GM18909 (cell line): ENCODE data around the gene G6PC3.

Experiments
- ATAC-seq: cut with Tn5 transposase; IDR thresholded peaks from one replicate; pipeline ENCODE4 v1.9.1; 2021; ENCODE audit warnings: mild to moderate bottlenecking; ENCODE audit not compliant: unreplicated experiment, poor library complexity

Gene G6PC3

DNA sequence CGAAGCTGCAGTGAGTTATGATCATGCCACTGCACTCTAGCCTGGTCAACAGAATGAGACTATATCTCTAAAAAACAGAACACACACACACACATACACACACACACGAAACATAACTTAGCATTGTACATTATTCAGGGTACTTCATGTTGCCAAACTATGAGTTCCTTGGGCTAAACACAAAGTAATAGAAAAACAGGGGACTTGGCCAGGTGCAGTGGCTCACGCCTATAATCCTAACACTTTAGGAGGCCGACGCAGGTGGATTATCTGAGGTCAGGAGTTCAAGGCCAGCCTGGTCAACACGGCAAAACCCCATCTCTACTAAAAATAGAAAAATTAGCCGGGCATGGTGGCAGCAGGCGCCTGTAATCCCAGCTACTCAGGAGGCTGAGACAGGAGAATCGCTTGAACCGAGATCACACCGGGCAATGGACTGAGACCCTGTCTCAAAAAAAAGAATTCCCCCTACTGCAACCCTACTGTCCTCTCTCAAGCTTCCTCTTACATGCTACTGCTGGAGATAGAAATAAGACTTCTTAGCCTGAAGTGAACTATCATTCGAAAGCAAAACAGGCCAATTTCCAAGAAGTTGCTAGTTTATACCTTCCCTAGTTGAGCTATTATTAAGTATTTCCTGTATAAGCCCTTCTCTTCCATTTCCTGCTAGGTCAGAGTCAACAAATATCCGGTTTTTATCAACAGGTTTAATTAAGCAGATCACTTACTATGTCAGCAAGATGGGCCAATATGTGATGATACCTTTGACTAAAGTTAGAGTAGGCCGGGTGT lies 11.2 kb upstream of the G6PC3 start:
- no peak for ATAC-seq

DNA sequence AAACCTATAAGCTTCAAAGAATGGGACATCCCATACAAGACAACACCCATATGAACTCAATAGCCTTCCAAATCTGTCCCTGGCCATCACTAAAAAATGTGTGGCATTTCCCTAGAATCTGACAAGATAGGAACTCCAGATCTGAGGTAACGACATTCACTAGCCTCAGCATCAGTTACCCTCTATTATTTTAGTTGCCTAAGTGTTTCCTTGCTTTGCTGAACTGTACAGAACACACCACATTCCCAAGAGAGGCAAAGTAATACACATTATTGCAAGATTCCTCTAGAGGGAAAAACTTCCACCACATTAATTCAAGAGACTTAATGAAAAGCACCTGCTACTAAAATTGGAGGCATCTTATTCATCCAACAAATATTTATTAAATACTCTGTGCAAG lies 9.1 kb upstream of the G6PC3 start:
- ATAC-seq: no peak

DNA sequence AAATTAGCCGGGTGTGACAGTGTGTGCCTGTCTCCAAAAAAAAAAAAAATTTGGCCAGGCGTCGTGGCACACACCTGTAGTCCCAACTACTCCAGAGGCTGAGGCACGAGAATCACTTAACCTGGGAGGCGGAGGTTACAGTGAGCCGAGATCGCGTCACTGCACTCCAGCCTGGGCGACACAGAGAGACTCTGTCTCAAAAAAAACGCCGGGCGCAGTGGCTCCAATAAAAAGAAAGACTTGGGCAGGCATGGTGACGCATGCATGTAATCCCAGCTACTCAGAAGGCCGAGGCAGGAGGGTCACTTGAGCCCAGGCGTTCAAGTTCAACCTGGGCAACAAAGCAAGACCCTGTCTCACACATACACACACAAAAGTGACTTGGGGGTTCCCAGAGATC lies 7.7 kb upstream of the G6PC3 start:
- no peak for ATAC-seq

DNA sequence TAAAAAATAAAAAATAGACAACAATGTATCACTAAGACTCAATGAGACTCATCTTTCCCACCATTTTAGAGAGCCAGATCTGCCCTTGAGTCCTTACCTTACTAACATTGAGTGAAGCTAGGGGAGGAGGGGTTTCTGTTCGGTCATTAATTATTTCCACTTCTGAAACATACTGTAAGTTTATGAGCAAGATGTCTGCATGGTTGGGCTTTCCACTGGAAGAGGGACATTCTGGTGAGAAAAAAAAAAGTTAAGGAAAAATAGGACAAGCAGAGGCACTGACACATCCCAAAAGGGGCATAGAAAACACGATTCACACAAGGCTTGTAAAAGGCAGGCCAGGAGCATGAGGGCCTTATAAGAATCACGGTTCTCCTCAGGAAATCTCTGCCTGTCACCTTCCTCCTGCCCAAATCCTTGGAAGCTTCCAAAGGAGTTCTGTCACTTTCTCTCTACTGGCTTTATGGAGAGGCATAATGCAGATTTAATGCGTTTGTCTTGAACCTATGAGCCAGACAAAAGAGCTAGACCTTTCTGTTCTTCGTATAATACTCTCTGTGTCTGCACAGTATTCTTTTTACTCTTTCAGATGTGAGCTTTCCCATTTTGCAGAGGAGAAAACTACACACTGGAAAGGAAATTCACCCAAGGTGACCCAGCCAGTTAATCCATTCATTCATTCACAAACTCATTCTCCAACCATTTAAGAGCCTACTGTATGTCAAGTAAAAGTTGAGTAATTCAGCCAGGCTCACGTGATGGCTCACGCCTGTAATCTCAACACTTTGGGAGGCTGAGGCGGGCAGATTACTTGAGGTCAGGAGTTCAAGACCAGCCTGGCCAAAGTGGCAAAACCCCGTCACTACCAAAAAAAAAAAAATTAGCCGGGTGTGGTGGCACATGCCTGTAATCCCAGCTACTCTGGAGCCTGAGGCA lies 6.6 kb upstream of the G6PC3 start:
- ATAC-seq: no peak

DNA sequence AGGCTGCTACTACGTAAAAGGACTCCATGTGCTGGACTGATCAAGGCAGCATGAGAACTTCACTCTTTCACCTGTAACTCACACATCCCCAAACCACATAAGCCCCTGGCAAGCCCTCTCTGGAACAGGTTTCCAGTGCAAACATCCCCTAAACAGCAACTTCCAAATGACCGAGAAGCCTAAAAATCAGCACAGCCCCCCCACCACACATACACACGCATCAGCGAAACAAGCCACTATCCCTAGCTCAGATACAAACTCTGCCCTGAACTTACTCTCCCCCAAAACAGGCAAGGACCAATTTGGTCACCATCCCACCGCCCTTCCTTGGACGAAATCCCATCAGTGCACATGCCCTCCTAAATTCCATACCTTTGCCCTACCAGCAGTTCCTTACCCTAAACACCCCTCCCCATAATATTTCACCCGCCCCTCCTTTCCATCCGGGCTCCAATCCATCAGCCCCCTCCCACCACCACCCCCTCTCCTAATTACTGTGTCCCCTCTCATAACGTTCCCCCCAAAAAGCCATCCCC lies 4.8 kb upstream of the G6PC3 start:
- ATAC-seq: no peak

DNA sequence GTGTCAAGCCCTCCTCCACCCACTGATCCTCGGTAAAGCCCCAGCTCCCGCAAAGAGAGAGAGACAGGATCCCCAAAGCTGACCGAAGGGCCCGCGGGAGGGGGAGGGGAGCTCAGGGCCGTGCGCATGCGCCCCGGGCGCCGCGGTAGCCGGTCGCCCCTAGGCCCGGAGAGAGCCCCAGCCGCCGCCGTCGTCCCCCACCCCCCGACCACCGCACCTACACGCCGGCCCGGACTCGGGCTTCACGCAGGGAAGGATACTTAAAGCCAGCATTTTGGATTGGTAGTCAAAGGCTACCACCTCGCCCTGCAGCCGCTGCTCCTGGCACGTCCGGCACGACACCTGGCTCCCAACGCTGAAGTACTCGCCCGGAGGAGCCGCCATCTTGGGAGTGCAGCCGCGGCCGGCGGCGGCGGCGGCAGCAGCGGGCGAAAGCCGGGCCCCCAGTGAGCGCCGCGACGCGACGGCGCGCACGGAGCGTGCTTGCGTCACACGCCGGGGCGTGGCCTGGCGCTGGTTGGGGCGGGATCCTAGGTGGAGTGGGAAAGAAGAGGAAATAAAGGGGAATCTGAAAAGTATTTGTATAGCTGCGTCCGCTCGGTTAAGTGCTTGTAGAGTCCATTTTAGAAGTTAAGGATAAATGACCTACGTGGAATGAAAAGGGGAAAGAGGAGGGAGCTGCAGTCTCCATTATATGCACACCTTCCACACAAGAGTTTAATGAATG lies 4.2 kb upstream of the G6PC3 start, which contains the start of gene LSM12:
Gene LSM12, minus strand, starts transcription at position 468 of the 727 bp plus-strand sequence. Its CDS starts 84 bp downstream, at position 384.
- peak; percentile 69 for ATAC-seq

DNA sequence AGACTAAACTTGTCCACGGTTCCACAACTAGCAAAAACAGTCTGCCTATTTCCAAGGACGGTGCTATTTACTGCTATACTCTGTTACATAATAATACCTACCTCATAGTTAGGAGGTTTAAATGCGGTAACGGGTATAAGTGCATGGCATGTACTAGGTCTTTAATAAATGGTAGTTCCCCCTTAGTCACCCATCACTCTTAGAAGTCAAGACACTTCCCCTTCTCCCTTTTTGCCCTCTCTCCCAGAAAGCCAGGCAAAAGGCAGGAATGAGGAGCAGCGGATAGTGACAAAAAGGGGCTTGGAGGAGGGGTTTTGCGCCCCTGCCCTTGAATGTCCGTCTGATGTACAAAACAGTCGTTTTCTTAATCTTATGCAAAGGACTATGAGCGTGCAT lies 3.0 kb upstream of the G6PC3 start:
- no peak for ATAC-seq

DNA sequence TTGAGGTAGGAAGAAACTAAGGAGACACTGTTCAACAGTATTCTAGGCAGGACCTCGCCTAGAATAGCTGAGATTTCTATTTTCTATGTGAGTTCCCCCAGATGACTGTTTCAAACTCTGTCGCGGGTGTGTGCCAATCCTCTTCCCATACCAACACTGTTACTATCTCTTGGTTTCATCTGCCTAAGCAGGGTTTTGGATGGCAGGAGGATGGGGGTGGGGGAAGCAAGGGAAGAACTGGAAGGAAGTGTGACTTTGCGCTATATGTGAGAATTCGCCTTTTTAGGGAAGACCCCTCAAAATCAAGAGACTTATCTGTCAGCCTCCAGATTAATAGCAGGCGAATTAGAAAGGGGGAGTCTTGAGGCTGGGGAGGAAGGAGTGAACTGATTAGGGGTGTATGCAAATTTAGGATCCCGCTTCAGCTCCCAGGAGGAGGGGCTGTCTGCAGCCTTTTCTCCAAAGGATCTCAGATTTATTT lies 521 bp upstream of the G6PC3 start:
- peak; percentile 8 for ATAC-seq

DNA sequence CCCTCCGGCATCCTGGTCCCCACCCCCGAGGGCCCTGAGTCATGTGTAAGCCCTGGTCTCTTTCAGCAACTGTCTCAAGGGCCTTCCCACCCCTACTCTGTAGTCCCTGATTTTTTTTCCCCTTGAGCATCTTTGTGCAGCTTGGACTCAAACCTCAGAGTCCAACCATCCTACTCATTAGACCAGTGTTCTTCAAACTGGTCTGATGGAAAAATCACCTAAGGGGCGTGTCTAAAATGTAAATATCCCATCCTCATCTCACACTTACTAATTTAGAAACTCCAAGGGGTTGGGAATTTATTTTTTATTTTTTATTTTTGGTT lies 624 bp downstream of the G6PC3 start:
- ATAC-seq: no peak

DNA sequence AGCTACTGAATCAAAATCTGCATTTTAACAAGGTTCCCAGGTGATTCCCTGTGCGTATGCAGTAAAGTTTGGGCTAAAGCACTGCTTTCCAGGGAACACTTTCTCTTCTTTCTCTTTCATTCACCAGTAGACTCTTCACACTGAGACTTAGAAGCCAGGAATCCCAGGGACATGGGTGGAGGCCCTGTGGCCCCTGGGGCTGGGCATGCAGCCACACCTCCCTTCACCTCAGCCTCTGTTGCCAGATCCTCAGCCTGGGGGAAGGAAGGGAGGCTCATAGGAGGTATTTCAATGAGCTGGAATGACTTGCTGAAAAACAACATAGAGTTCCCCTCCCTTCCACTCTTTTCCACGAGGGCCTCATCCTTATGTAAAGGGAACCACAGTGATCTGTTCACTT lies 1.2 kb downstream of the G6PC3 start:
- ATAC-seq: no peak

DNA sequence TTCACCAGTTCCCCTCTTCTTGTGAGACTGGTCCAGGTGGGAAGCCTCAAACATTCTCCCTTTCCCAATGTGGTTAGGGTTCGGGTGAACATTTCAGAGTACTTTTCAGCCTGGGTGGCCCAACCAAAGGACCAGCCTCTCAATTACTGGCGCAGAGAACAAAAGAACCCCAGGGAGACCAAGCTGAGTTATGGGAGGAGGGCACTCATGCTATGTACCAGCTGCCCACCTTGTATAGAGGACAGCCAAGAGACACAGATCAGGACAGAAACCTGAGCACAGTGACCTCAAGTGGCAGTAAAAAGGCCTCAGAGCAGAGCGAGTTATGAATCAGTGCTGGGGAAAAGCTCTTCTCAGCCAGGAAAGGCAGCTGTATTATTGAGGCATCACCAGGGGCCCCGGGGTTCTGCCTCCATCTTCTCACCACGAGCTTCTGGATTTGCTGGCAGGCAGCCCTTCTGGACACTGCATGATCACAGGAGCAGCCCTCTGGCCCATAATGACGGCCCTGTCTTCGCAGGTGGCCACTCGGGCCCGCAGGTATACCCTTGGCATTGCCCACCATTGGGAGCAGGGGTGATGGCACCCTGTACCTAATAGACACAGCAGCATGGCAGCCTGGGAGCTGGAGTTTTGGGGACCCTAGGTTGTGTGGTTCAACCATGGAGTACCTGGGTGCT lies 3.8 kb downstream of the G6PC3 start:
- no peak for ATAC-seq

DNA sequence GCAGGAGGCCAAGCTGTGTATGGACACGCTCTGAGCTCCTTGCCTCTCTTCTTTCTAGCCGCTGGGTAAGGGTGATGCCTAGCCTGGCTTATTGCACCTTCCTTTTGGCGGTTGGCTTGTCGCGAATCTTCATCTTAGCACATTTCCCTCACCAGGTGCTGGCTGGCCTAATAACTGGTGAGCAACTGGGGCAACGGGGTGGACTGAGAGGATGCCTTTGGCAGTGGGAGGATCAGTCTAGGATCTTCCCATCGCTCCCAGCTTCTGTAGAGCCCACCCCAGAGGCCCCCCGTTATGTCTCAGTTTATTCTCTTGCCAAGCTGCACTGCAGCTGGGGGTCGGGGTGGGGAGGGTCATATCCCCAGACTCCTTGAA lies 4.4 kb downstream of the G6PC3 start:
- no peak for ATAC-seq

DNA sequence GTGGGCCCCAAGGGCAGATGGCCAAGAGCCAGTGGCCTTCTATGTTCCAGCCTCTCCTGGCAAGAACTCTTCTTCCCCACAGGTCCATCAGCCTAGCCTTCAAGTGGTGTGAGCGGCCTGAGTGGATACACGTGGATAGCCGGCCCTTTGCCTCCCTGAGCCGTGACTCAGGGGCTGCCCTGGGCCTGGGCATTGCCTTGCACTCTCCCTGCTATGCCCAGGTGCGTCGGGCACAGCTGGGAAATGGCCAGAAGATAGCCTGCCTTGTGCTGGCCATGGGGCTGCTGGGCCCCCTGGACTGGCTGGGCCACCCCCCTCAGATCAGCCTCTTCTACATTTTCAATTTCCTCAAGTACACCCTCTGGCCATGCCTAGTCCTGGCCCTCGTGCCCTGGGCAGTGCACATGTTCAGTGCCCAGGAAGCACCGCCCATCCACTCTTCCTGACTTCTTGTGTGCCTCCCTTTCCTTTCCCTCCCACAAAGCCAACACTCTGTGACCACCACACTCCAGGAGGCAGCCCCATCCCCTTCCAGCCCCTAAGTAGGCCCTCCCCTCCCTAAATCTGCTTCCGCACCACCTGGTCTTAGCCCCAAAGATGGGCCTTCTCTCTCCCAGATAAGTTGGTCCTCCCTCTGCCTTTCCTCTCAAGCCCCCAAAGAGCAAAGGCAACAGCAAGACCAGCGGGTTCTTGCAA lies 5.2 kb downstream of the G6PC3 start:
- ATAC-seq: no peak

DNA sequence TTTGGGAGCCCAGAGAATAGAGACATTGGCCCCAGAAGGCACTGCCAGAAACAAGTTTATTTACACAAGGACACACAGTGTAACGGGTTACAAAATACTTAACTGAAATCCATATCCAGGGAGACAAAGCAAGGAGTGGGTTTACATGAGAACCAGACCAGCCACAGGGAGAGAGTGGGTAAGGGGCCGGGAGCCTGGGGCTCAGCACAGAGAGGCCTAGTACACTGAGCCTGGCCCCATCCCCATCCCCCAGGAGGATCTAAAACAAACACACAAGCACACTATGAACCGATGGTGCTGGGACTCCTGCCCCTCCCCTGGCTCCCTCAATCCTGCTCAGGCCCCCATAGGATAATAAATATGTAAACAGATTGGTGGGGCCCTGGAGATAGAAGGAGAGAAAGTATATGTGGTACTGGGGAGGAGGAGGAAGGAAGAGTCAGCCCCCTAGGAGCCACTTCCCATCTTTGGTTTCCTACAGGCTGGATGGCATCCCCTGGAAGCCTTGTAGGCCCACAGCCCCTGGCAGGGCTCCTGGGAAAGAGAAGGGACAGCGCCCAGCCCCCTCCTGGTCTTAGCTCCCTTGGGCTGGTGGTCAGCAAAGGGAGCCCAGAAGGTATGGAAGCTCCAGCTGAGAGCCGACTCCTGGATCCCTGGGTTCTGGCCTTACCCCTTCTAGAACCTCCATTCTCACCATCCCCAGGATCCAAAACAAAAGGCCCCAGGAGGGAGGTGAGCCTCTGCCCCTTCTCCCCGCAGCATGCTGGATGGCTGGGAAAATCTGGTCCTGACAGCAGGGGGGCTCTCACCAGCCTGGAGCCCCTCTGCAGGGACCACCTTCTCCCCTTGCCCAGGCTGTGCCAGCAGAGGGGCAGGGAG lies 6.4 kb downstream of the G6PC3 start:
- no peak for ATAC-seq

DNA sequence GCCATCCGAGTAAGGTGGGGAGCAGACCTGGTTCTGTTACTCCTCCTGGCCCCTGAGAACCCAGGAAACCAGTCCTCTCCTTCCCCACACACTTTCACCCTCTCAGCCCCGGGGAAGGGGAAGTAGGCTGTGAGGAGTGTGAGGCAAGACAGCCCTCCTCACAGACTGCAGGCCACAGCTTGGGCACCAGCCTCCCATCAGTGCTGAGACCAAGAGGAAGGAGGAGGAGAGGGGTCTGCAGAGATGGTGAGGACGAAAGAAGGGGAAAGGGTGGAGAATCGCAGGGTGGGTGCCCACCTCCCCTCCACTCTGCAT lies 7.0 kb downstream of the G6PC3 start:
- ATAC-seq: no peak

DNA sequence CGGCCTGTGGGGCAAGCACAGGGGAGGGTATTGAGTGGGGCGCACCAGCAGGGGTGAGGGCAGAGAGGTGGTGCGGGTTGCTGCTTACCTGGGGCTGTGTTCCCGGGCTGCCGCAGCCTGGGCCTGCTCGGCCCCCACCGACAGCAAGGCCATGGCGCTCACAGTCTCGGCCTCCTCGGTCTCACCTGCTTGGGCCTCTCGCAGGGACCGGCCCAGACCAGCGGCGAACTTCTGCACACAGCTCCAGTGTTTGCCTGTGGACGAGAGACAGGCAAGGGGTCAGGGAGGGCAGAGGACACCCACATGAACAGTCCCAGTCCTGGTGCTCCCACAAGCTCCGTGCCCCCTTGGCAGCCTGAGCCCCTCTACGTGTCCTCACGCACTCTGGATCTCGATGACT lies 7.9 kb downstream of the G6PC3 start:
- ATAC-seq: no peak

DNA sequence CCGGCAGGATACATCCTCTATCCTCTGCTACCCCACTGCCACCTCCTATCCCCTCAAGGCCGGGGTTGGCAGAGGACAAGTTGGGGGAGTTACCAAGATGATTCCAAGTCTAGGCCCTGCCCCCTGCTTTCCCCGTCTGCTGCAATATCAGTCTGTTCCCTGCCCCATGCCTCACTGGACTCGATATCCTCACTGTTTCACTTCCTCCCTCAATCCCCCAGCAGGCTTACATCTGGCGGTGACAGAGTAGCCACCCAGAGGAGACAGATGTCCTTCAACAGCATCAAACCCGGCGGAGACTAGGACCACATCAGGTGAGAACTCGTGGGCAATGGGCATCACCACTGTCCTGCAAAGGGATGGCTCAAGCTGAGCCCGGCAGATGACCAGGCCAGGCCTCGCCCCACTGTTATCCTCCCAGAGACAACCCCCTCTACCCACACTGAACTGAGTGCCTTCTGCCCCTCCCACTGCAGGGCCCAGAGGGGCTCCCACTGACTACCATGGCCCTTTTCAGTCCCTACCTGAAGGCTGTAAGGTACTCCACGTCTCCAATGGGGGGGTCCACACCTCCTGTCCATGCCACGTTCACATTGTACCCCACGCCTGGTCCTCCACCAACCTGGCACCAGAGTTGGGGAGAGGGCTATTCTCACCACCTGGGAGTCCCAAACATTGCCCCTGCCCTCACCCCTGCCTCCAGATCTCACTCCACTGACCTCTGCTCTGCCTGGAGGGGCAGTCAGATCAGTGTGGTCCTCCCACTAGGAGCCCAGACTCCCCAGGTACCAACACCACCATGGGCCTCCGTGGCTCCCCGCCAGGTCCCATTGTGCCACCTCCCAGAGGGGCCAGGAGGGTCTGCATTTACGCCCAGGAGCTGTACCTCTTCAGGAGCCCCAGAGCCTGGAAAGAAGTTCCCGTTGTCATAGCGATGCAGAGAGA lies 9.6 kb downstream of the G6PC3 start:
- no peak for ATAC-seq

DNA sequence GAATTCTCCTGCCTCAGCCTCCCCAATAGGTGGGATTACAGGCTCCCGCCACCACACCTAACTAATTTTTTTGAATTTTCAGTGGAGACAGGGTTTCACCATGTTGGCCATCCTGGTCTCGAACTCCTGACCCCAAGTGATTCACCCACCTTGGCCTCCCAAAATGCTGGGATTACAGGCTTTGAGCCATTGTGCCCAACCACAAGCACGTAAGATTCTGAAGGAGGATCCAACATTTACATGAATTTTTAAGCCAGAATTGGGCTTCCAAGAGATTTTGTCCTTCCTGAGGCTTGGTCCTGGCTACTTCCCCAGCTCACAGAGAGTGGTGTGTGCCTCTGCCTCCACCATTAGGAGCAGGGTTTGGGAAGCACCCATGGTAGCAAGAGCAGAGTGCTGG lies 11.1 kb downstream of the G6PC3 start:
- no peak for ATAC-seq
